ENCODE data around the gene PHYKPL. TPM values are rescaled to one million over a fixed set of nuclear protein-coding genes. Genes with fewer than 3 reads are reported as not detected.

PHYKPL gene
- polyA plus RNA-seq, 1 donor (not counting 4 experiments of a cell fraction or from before 2014, with no cell fraction given) = 38.8 TPM

- Histone ChIP-seq H4K20me1 (ENCODE audit: control insufficient read depth, extremely low read depth, insufficient read depth, low read length) (no peaks in the 10 kb centered on the region), H3K36me3 (ENCODE audit: control insufficient read depth in 2 of 2, extremely low read depth in 1 of 2, insufficient read depth in 2 of 2, low read length in 2 of 2) (no peaks in the 10 kb centered on the region), H2AFZ (ENCODE audit: control insufficient read depth, low read length) (no peak overlapping the region), H3K27me3 (ENCODE audit: control insufficient read depth, extremely low read depth, insufficient read depth, low read length) (no peaks in the 10 kb centered on the region), H3K4me1 (ENCODE audit: control insufficient read depth, extremely low read depth, insufficient read depth, low read length) (no peaks in the 10 kb centered on the region), H3K9ac (ENCODE audit: control insufficient read depth, extremely low read depth, insufficient read depth, low read length) (no peak overlapping the region), H3K4me2 (ENCODE audit: control insufficient read depth, extremely low read depth, insufficient read depth, low read depth, low read length) (no peak overlapping the region), H3K4me3 (ENCODE audit: control insufficient read depth in 2 of 3, extremely low read depth in 1 of 3, insufficient read depth in 2 of 3, low read depth in 1 of 3, low read length in 3 of 3) (no peak overlapping the region), H3K27ac (ENCODE audit: control insufficient read depth, insufficient read depth, low read length) (no peak overlapping the region), H3K9me3 (ENCODE audit: control insufficient read depth, low read depth, low read length) (no peaks in the 10 kb centered on the region), H3K79me2 (ENCODE audit: control insufficient read depth, insufficient read depth, low read length) (no peaks in the 10 kb centered on the region), H3K9me1 (ENCODE audit: control insufficient read depth, extremely low read depth, insufficient read depth, low read length) (no peaks in the 10 kb centered on the region)
- DNase-seq (ENCODE audit: low read depth, low spot score) = no peak
- dilution Hi-C loops (cut with MboI; ENCODE audit: extremely low pct_ligation_motif_present, low sequenced_read_pairs) = no loop called here
- TF ChIP-seq EZH2 (IDR thresholded peaks at IDR 0.05; ENCODE audit: low read length) (no peak), CTCF (optimal IDR thresholded peaks at IDR 0.05 in 1 of 3, IDR thresholded peaks at IDR 0.05 in 1 of 3, conservative IDR thresholded peaks at IDR 0.05 in 1 of 3; ENCODE audit: extremely low read depth in 1 of 3, insufficient read depth in 2 of 3, low read length in 3 of 3) (no peak)
- FAIRE-seq = no peak
These were observed 55.0 kb downstream of the PHYKPL start for GRCh38 chr5:178177569-178177968.

- no peak for DNase-seq (ENCODE audit: low read depth, low spot score)
- no peaks in the 10 kb centered on the region for H3K9me3 ChIP-seq (ENCODE audit: control insufficient read depth, low read depth, low read length)
- dilution Hi-C loops (cut with MboI; ENCODE audit: extremely low pct_ligation_motif_present, low sequenced_read_pairs) = no loop called here
These were observed 55.8 kb downstream of the PHYKPL start for GRCh38 chr5:178176791-178177190.

GRCh38 chr5:178174456-178174855 lies 58.1 kb downstream of the PHYKPL start:
- H3K36me3 ChIP-seq (ENCODE audit: control insufficient read depth in 2 of 2, extremely low read depth in 1 of 2, insufficient read depth in 2 of 2, low read length in 2 of 2) = no peaks in the 10 kb centered on the region
- no peaks in the 10 kb centered on the region for H3K9me3 ChIP-seq (ENCODE audit: control insufficient read depth, low read depth, low read length)
- no peak overlapping the region for H3K27ac ChIP-seq (ENCODE audit: control insufficient read depth, insufficient read depth, low read length)
- no peaks in the 10 kb centered on the region for H3K9me1 ChIP-seq (ENCODE audit: control insufficient read depth, extremely low read depth, insufficient read depth, low read length)
- H4K20me1 ChIP-seq (ENCODE audit: control insufficient read depth, extremely low read depth, insufficient read depth, low read length) = no peaks in the 10 kb centered on the region
- H3K4me3 ChIP-seq (ENCODE audit: control insufficient read depth in 2 of 3, extremely low read depth in 1 of 3, insufficient read depth in 2 of 3, low read depth in 1 of 3, low read length in 3 of 3) = no peak overlapping the region
- H3K27me3 ChIP-seq (ENCODE audit: control insufficient read depth, extremely low read depth, insufficient read depth, low read length) = no peaks in the 10 kb centered on the region
- DNase-seq (ENCODE audit: low read depth, low spot score) (no peak), FAIRE-seq (no peak)
- H3K9ac ChIP-seq (ENCODE audit: control insufficient read depth, extremely low read depth, insufficient read depth, low read length) = no peak overlapping the region
- TF ChIP-seq EZH2 (IDR thresholded peaks at IDR 0.05; ENCODE audit: low read length) (no peak), CTCF (optimal IDR thresholded peaks at IDR 0.05 in 1 of 3, IDR thresholded peaks at IDR 0.05 in 1 of 3, conservative IDR thresholded peaks at IDR 0.05 in 1 of 3; ENCODE audit: extremely low read depth in 1 of 3, insufficient read depth in 2 of 3, low read length in 3 of 3) (no peak)
- no peak overlapping the region for H2AFZ ChIP-seq (ENCODE audit: control insufficient read depth, low read length)
- H3K4me2 ChIP-seq (ENCODE audit: control insufficient read depth, extremely low read depth, insufficient read depth, low read depth, low read length) = no peak overlapping the region
- no peaks in the 10 kb centered on the region for H3K79me2 ChIP-seq (ENCODE audit: control insufficient read depth, insufficient read depth, low read length)
- no peaks in the 10 kb centered on the region for H3K4me1 ChIP-seq (ENCODE audit: control insufficient read depth, extremely low read depth, insufficient read depth, low read length)
- dilution Hi-C loops (cut with MboI; ENCODE audit: extremely low pct_ligation_motif_present, low sequenced_read_pairs) = no loop called here

More at GRCh38 chr5:178176791-178177190, 55.8 kb downstream of the PHYKPL start:
- Histone ChIP-seq H3K79me2 (ENCODE audit: control insufficient read depth, insufficient read depth, low read length) (no peaks in the 10 kb centered on the region), H4K20me1 (ENCODE audit: control insufficient read depth, extremely low read depth, insufficient read depth, low read length) (no peaks in the 10 kb centered on the region), H3K4me2 (ENCODE audit: control insufficient read depth, extremely low read depth, insufficient read depth, low read depth, low read length) (no peak overlapping the region), H3K27ac (ENCODE audit: control insufficient read depth, insufficient read depth, low read length) (no peak overlapping the region), H2AFZ (ENCODE audit: control insufficient read depth, low read length) (no peak overlapping the region), H3K36me3 (ENCODE audit: control insufficient read depth in 2 of 2, extremely low read depth in 1 of 2, insufficient read depth in 2 of 2, low read length in 2 of 2) (no peaks in the 10 kb centered on the region), H3K9me1 (ENCODE audit: control insufficient read depth, extremely low read depth, insufficient read depth, low read length) (no peaks in the 10 kb centered on the region), H3K27me3 (ENCODE audit: control insufficient read depth, extremely low read depth, insufficient read depth, low read length) (no peaks in the 10 kb centered on the region), H3K4me3 (ENCODE audit: control insufficient read depth in 2 of 3, extremely low read depth in 1 of 3, insufficient read depth in 2 of 3, low read depth in 1 of 3, low read length in 3 of 3) (no peak overlapping the region), H3K4me1 (ENCODE audit: control insufficient read depth, extremely low read depth, insufficient read depth, low read length) (no peaks in the 10 kb centered on the region), H3K9ac (ENCODE audit: control insufficient read depth, extremely low read depth, insufficient read depth, low read length) (no peak overlapping the region)
- FAIRE-seq = no peak
- TF ChIP-seq EZH2 (IDR thresholded peaks at IDR 0.05; ENCODE audit: low read length) = no peak
